Measurements from ENCODE around the gene KIAA1217. TPM values are rescaled to one million over a fixed set of nuclear protein-coding genes. Genes with fewer than 3 reads are reported as not detected.

Gene KIAA1217
- 3.0 to 3.8 TPM (median 3.4 TPM) in 5 replicates for total RNA-seq (2022; extraction: Qiagen RNA extraction; ENCODE audit: low read depth)

GRCh38 chr10:24208661-24209431 lies at the start of gene KIAA1217:
Gene KIAA1217 (plus strand): TSS chr10:24209138. CDS start chr10:24209194, 56 bp downstream.

